Measurements from ENCODE around the gene AOPEP.

AOPEP gene

GRCh38 chr9:94860678-94861588 lies 134.4 kb downstream of the AOPEP start:
- POLR2A ChIA-PET = no interaction called here
- H3K9me3 ChIP-seq (ENCODE audit: control insufficient read depth, insufficient read depth, low read depth, low read length) = no peaks in the 10 kb centered on the region
- H3K4me3 ChIP-seq (ENCODE audit: low read depth, low read length) = no peak overlapping the region
- TF ChIP-seq ZBTB1 (tag by site-specific recombination; IDR thresholded peaks at IDR 0.05) (no peak), PRDM1 (tag by site-specific recombination; IDR thresholded peaks at IDR 0.05) (no peak), ZBTB6 (tag by site-specific recombination; IDR thresholded peaks at IDR 0.05) (no peak), ZNF623 (tag by site-specific recombination; IDR thresholded peaks at IDR 0.05) (no peak), ZNF394 (tag by site-specific recombination; IDR thresholded peaks at IDR 0.05; ENCODE audit: borderline replicate concordance) (no peak), MEIS1 (CRISPR knock-in tag; IDR thresholded peaks at IDR 0.05; ENCODE audit: borderline replicate concordance) (no peak), ELK4 (IDR thresholded peaks at IDR 0.05; ENCODE audit: borderline replicate concordance, low read depth, low read length) (no peak), ZNF2 (tag by site-specific recombination; IDR thresholded peaks at IDR 0.05) (no peak), MZF1 (tag by site-specific recombination; IDR thresholded peaks at IDR 0.05; ENCODE audit: borderline replicate concordance) (no peak), REPIN1 (tag by site-specific recombination; IDR thresholded peaks at IDR 0.05; ENCODE audit: low read depth) (no peak), ZNF670 (tag by site-specific recombination; IDR thresholded peaks at IDR 0.05; ENCODE audit: low read depth) (no peak), ZIC2 (tag by site-specific recombination; IDR thresholded peaks at IDR 0.05) (no peak)
- CTCF ChIA-PET = no interaction called here
- H3K4me1 ChIP-seq (ENCODE audit: control insufficient read depth, insufficient read depth, low read length) = peaks cover 6% of the 10 kb centered on the region
- no peaks in the 10 kb centered on the region for H3K36me3 ChIP-seq (ENCODE audit: control insufficient read depth in 2 of 2, insufficient read depth in 1 of 2, low read length in 2 of 2)
- H3K27ac ChIP-seq (ENCODE audit: extremely low read depth, low read depth, low read length) = no peak overlapping the region

- Histone ChIP-seq H3K4me1 (ENCODE audit: control insufficient read depth, insufficient read depth, low read length) (peaks cover 13% of the 10 kb centered on the region), H3K27ac (ENCODE audit: extremely low read depth, low read depth, low read length) (no peak overlapping the region), H3K9me3 (ENCODE audit: control insufficient read depth, insufficient read depth, low read depth, low read length) (no peaks in the 10 kb centered on the region), H3K36me3 (ENCODE audit: control insufficient read depth in 2 of 2, insufficient read depth in 1 of 2, low read length in 2 of 2) (no peaks in the 10 kb centered on the region), H3K4me3 (ENCODE audit: low read depth, low read length) (no peak overlapping the region)
- POLR2A ChIA-PET = no interaction called here
- CTCF ChIA-PET = no interaction called here
- no peak for TF ChIP-seq MYNN (tag by site-specific recombination; IDR thresholded peaks at IDR 0.05; ENCODE audit: borderline replicate concordance)
- TF ChIP-seq ZNF274 (IDR thresholded peaks at IDR 0.05; ENCODE audit: low read length) = no peak
- no peak for TF ChIP-seq ZNF274 (tag by site-specific recombination; IDR thresholded peaks at IDR 0.05; ENCODE audit: borderline replicate concordance)
- no peak for TF ChIP-seq ZNF10 (tag by site-specific recombination; IDR thresholded peaks at IDR 0.05)
- TF ChIP-seq ZNF350 (tag by site-specific recombination; IDR thresholded peaks at IDR 0.05) = no peak
- no peak for TF ChIP-seq PATZ1 (tag by site-specific recombination; IDR thresholded peaks at IDR 0.05)
- no peak for TF ChIP-seq ZNF513 (tag by site-specific recombination; IDR thresholded peaks at IDR 0.05)
- TF ChIP-seq ZNF24 (tag by site-specific recombination; IDR thresholded peaks at IDR 0.05) = no peak
- no peak for TF ChIP-seq SALL2 (tag by site-specific recombination; IDR thresholded peaks at IDR 0.05; ENCODE audit: borderline replicate concordance)
- no peak for TF ChIP-seq PRDM2 (tag by site-specific recombination; IDR thresholded peaks at IDR 0.05; ENCODE audit: borderline replicate concordance)
These were observed 135.2 kb downstream of the AOPEP start for GRCh38 chr9:94861589-94862272.

Measured in HEK293 (cell line).